ENCODE measurements around the gene CAPN2.

- TF ChIP-seq POLR2A (IDR thresholded peaks at IDR 0.05; ENCODE audit: low read depth, low read length) (no peak), TAF1 (IDR thresholded peaks at IDR 0.05; ENCODE audit: borderline replicate concordance, low read depth, low read length) (no peak)
Measured at GRCh38 chr1:223763251-223763650, 50.9 kb downstream of the CAPN2 start.

Measured in GM12892 (cell line).